ENCODE measurements around the gene FBXL7.

FBXL7 gene

GRCh38 chr5:15821506-15821905 is 321.5 kb downstream of the FBXL7 start:
- no peak for DNase-seq (ENCODE audit: low read depth)
- H3K4me3 ChIP-seq (ENCODE audit: low read depth, low read length) = no peak overlapping the region
- TF ChIP-seq, protein P1, sequence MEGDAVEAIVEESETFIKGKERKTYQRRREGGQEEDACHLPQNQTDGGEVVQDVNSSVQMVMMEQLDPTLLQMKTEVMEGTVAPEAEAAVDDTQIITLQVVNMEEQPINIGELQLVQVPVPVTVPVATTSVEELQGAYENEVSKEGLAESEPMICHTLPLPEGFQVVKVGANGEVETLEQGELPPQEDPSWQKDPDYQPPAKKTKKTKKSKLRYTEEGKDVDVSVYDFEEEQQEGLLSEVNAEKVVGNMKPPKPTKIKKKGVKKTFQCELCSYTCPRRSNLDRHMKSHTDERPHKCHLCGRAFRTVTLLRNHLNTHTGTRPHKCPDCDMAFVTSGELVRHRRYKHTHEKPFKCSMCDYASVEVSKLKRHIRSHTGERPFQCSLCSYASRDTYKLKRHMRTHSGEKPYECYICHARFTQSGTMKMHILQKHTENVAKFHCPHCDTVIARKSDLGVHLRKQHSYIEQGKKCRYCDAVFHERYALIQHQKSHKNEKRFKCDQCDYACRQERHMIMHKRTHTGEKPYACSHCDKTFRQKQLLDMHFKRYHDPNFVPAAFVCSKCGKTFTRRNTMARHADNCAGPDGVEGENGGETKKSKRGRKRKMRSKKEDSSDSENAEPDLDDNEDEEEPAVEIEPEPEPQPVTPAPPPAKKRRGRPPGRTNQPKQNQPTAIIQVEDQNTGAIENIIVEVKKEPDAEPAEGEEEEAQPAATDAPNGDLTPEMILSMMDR (IDR thresholded peaks at IDR 0.05; ENCODE audit: insufficient read depth, low read depth, low read length, missing control alignments) = no peak

- DNase-seq (ENCODE audit: low read depth) = no peak
- TF ChIP-seq, protein P1 (IDR thresholded peaks at IDR 0.05; ENCODE audit: insufficient read depth, low read depth, low read length, missing control alignments) = no peak
- no peak overlapping the region for H3K4me3 ChIP-seq (ENCODE audit: low read depth, low read length)
These were observed 323.4 kb downstream of the FBXL7 start for GRCh38 chr5:15823398-15823797.

DNA sequence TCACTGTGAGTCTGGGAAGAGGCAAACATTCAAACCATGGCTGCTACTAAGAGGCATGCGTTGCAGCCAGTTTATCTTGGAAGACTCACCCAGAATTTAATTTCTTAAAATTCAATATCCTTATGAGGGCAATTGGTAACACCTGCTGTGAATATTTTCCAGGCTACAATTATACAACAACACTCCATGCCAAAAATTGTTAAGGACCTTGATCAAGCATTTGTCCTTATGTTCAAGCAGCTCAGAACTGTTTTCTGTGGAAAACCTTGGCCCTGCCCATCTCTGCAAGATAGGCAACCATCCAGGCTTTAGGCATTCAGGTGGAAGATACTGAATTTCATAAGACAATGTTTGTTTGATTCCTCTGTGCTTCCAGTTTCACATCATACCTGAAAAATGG is 327.8 kb downstream of the FBXL7 start:
- H3K4me3 ChIP-seq (ENCODE audit: low read depth, low read length) = no peak overlapping the region
- TF ChIP-seq, protein P1 (IDR thresholded peaks at IDR 0.05; ENCODE audit: insufficient read depth, low read depth, low read length, missing control alignments) = no peak
- DNase-seq (ENCODE audit: low read depth) = no peak

DNA sequence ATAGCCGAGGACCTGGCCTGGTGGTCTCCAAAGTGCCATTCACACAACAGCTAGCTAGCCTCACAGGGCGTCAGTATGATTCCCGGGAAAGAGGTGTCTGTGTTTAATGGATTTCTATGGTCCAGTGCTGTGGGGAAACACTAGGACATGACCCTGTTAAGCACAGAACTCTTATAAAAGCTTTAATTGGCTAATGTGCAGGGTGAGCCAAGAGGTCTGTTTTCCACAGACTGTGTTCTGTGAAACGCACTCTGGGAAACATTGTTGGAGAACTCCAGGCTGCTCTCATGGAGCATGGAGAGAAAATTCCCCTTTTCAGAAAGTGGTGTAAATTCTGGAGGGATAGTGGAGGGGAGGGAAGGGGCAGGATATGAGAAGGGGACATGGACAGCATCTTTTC is 331.4 kb downstream of the FBXL7 start:
- H3K4me3 ChIP-seq (ENCODE audit: low read depth, low read length) = no peak overlapping the region
- DNase-seq (ENCODE audit: low read depth) = no peak
- TF ChIP-seq, protein P1 (IDR thresholded peaks at IDR 0.05; ENCODE audit: insufficient read depth, low read depth, low read length, missing control alignments) = no peak

- H3K4me3 ChIP-seq (ENCODE audit: low read depth, low read length) = no peak overlapping the region
- no peak for DNase-seq (ENCODE audit: low read depth)
- TF ChIP-seq, protein P1 (IDR thresholded peaks at IDR 0.05; ENCODE audit: insufficient read depth, low read depth, low read length, missing control alignments) = no peak
These were observed 333.4 kb downstream of the FBXL7 start for GRCh38 chr5:15833365-15833764.

DNA sequence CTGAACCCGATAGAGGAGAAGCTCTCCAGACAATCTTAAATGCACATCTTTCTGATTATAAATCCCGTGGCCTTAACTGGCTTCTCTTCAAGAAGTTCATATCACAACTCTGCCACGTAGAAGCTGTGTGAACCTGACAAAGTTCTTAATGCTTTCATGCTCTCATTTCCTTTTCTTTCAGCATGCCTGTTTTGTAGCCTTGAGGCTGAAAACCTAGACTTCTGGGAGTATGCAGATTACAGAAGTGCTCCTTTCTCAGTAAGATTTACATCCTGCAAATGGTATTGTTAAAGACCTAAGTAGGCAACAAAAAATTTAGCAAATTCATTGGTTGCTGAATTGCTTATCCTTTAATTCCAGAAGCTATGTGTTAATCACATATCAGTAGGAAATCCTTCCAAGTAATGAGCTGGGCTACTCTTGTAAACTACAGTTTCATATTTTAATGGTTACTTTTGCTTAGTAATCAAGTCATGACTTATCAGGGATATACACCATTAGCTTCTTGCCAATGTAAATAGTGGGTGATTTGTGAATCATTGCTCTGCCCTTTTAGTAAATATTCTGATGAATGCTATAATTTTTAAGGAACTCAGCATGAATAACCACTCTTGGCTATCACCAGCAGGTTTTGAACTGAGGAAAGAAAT is 334.7 kb downstream of the FBXL7 start:
- no peak overlapping the region for H3K4me3 ChIP-seq (ENCODE audit: low read depth, low read length)
- DNase-seq (ENCODE audit: low read depth) = no peak
- TF ChIP-seq, protein P1 (IDR thresholded peaks at IDR 0.05; ENCODE audit: insufficient read depth, low read depth, low read length, missing control alignments) = no peak

DNA sequence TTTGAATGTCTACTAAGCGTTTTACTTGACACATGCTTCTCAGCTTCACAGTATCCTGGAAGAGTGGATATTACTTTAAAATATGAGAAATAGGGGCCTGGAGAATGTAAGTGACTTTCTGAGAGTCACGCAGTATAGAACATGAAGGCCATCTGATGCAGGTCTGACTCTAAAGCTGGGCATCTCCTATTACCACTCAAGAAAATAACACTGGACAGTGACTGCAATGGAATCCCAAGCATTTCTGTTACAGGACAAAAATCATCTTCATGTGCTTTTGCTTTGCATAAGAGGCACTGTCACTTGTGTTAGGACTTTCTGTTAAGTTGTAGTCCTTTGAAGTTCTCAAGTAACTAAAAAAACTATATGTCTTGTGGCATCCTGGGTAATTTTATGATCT is 335.5 kb downstream of the FBXL7 start:
- no peak overlapping the region for H3K4me3 ChIP-seq (ENCODE audit: low read depth, low read length)
- TF ChIP-seq, protein P1 (IDR thresholded peaks at IDR 0.05; ENCODE audit: insufficient read depth, low read depth, low read length, missing control alignments) = no peak
- no peak for DNase-seq (ENCODE audit: low read depth)

Data from GM12865 (cell line).